Measurements from ENCODE around the gene HIRA. TPM values are rescaled to one million over a fixed set of nuclear protein-coding genes. Genes with fewer than 3 reads are reported as not detected.

The HIRA gene
- polyA plus RNA-seq, 3 donors = 1.8 to 20.7 (median 2.6) TPM

DNA sequence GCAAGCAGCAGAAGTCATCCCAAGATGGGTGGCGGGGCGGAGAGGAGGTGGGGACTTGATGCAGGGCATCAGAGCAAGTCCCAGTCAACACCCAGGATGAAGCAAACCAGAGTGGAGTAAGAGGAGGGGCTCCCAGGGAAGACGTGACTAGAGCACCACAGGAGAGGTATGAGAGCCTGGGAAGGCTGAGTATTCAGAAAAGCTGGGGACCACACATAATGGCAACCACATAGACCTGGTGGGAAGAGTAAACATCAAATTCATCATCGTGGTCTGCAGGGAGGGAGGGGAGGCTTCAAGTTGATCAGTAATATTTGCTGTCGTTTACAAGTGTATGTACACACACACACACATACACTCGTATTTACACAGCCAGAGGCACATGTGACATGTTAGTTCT lies 79.3 kb downstream of the HIRA start:
- WGBS (ENCODE audit: insufficient coverage) = 93% methylated on average over 3 of the region's 6 CpGs
- intact Hi-C loops (cut with micrococcal nuclease) = no loop called here
- no peaks in the 10 kb centered on the region for H3K9me3 ChIP-seq (replicated peaks in 1 of 2; ENCODE audit: control insufficient read depth in 1 of 2, insufficient read depth in 1 of 2, low read length in 2 of 2)
- H3K27ac ChIP-seq (ENCODE audit: low read depth in 1 of 2, low read length in 2 of 2) = no peak overlapping the region
- Mint-ChIP-seq H3K9me3 (no peaks in the 10 kb centered on the region), H3K36me3 (peaks cover 87 to 94% of the 10 kb centered on the region in 2 donors), H3K27ac (peak overlapping the region in 2 of 7 donors; percentile 9 to 10), H3K27me3 (ENCODE audit: low read depth in 3 of 3) (peaks cover 0 to 4% (median 1%) of the 10 kb centered on the region in 3 donors), H3K4me3 (no peak overlapping the region), H3K4me1 (no peaks in the 10 kb centered on the region)
- no peaks in the 10 kb centered on the region for H3K27me3 ChIP-seq (ENCODE audit: control insufficient read depth in 2 of 2, insufficient read depth in 2 of 2, low read length in 2 of 2)
- no peaks in the 10 kb centered on the region for H4K20me1 ChIP-seq (ENCODE audit: insufficient read depth, low read length)
- peaks cover 74 to 100% of the 10 kb centered on the region in 2 donors for H3K36me3 ChIP-seq (replicated peaks in 1 of 2; ENCODE audit: control insufficient read depth in 1 of 2, insufficient read depth in 2 of 2, low read length in 2 of 2)
- H3K4me3 ChIP-seq (replicated peaks in 1 of 3; ENCODE audit: low read depth in 2 of 3, low read length in 3 of 3) = no peak overlapping the region
- no peak overlapping the region for H3K4me2 ChIP-seq (replicated peaks; ENCODE audit: extremely low read depth, low read length, poor library complexity, severe bottlenecking)
- DNase-seq = no peak
- H3K79me2 ChIP-seq (ENCODE audit: insufficient read depth, low read length) = no peaks in the 10 kb centered on the region
- no peak overlapping the region for H3K9ac ChIP-seq (ENCODE audit: insufficient read depth, low read length, poor library complexity, severe bottlenecking)
- H2AFZ ChIP-seq (ENCODE audit: insufficient read depth, low read depth, low read length, poor library complexity, severe bottlenecking) = no peak overlapping the region
- no peaks in the 10 kb centered on the region for H3K4me1 ChIP-seq (ENCODE audit: control insufficient read depth in 1 of 2, insufficient read depth in 2 of 2, low read length in 2 of 2)
- TF ChIP-seq, protein P1, sequence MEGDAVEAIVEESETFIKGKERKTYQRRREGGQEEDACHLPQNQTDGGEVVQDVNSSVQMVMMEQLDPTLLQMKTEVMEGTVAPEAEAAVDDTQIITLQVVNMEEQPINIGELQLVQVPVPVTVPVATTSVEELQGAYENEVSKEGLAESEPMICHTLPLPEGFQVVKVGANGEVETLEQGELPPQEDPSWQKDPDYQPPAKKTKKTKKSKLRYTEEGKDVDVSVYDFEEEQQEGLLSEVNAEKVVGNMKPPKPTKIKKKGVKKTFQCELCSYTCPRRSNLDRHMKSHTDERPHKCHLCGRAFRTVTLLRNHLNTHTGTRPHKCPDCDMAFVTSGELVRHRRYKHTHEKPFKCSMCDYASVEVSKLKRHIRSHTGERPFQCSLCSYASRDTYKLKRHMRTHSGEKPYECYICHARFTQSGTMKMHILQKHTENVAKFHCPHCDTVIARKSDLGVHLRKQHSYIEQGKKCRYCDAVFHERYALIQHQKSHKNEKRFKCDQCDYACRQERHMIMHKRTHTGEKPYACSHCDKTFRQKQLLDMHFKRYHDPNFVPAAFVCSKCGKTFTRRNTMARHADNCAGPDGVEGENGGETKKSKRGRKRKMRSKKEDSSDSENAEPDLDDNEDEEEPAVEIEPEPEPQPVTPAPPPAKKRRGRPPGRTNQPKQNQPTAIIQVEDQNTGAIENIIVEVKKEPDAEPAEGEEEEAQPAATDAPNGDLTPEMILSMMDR (IDR thresholded peaks at IDR 0.05) = no peak

DNA sequence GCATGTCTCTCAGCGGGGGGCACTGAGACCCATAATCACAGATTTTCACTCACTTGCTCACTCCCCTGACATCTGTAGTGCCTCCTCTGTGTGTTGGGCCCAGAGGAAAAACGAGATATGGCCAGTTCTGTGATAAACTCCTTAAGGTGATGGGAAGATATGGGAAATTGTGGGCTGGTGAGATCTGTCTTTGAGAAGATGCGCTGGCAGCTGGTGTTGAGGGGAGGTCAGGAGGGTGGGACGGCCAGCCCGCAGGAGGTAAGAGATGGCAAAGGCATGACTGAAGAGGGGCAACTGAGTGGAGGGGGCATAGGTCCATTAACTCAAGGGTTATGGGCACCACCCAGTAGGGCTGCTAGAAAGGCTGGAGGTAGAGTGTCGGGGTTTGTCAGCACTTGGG lies 79.9 kb downstream of the HIRA start:
- DNase-seq = no peak
- Mint-ChIP-seq H3K9me3 (no peaks in the 10 kb centered on the region), H3K4me3 (no peak overlapping the region), H3K36me3 (peaks cover 88 to 94% of the 10 kb centered on the region in 2 donors), H3K4me1 (no peaks in the 10 kb centered on the region), H3K27ac (peak overlapping the region in 3 of 7 donors; percentile 9 to 44 (median 10)), H3K27me3 (ENCODE audit: low read depth in 3 of 3) (peaks cover 0 to 4% (median 1%) of the 10 kb centered on the region in 3 donors)
- WGBS (ENCODE audit: insufficient coverage) = 100% methylated on average over 4 of the region's 6 CpGs
- Histone ChIP-seq H3K4me3 (replicated peaks in 1 of 3; ENCODE audit: low read depth in 2 of 3, low read length in 3 of 3) (no peak overlapping the region), H3K79me2 (ENCODE audit: insufficient read depth, low read length) (no peaks in the 10 kb centered on the region), H2AFZ (ENCODE audit: insufficient read depth, low read depth, low read length, poor library complexity, severe bottlenecking) (no peak overlapping the region), H3K36me3 (replicated peaks in 1 of 2; ENCODE audit: control insufficient read depth in 1 of 2, insufficient read depth in 2 of 2, low read length in 2 of 2) (peaks cover 75 to 100% of the 10 kb centered on the region in 2 donors), H3K4me2 (replicated peaks; ENCODE audit: extremely low read depth, low read length, poor library complexity, severe bottlenecking) (no peak overlapping the region), H3K9me3 (replicated peaks in 1 of 2; ENCODE audit: control insufficient read depth in 1 of 2, insufficient read depth in 1 of 2, low read length in 2 of 2) (no peaks in the 10 kb centered on the region), H4K20me1 (ENCODE audit: insufficient read depth, low read length) (no peaks in the 10 kb centered on the region), H3K27me3 (ENCODE audit: control insufficient read depth in 2 of 2, insufficient read depth in 2 of 2, low read length in 2 of 2) (no peaks in the 10 kb centered on the region), H3K27ac (ENCODE audit: low read depth in 1 of 2, low read length in 2 of 2) (no peak overlapping the region), H3K9ac (ENCODE audit: insufficient read depth, low read length, poor library complexity, severe bottlenecking) (no peak overlapping the region), H3K4me1 (ENCODE audit: control insufficient read depth in 1 of 2, insufficient read depth in 2 of 2, low read length in 2 of 2) (no peaks in the 10 kb centered on the region)
- TF ChIP-seq, protein P1 (IDR thresholded peaks at IDR 0.05) = no peak
- intact Hi-C loops (cut with micrococcal nuclease) = no loop called here
